Smooth muscle cell of the coronary artery (primary cell): ENCODE data around the gene MICAL1. TPM values are rescaled to one million over a fixed set of nuclear protein-coding genes. Genes with fewer than 3 reads are reported as not detected.

ENCODE experiments used
- total RNA-seq: library from RNA; depleted of rRNA; stranded (reverse); fragments of >200 nt; gene quantifications from 2 replicates; pipeline ENCODE4 v1.2.3, GENCODE V29; 2014; ENCODE audit warnings: low replicate concordance

The MICAL1 gene, protein sequence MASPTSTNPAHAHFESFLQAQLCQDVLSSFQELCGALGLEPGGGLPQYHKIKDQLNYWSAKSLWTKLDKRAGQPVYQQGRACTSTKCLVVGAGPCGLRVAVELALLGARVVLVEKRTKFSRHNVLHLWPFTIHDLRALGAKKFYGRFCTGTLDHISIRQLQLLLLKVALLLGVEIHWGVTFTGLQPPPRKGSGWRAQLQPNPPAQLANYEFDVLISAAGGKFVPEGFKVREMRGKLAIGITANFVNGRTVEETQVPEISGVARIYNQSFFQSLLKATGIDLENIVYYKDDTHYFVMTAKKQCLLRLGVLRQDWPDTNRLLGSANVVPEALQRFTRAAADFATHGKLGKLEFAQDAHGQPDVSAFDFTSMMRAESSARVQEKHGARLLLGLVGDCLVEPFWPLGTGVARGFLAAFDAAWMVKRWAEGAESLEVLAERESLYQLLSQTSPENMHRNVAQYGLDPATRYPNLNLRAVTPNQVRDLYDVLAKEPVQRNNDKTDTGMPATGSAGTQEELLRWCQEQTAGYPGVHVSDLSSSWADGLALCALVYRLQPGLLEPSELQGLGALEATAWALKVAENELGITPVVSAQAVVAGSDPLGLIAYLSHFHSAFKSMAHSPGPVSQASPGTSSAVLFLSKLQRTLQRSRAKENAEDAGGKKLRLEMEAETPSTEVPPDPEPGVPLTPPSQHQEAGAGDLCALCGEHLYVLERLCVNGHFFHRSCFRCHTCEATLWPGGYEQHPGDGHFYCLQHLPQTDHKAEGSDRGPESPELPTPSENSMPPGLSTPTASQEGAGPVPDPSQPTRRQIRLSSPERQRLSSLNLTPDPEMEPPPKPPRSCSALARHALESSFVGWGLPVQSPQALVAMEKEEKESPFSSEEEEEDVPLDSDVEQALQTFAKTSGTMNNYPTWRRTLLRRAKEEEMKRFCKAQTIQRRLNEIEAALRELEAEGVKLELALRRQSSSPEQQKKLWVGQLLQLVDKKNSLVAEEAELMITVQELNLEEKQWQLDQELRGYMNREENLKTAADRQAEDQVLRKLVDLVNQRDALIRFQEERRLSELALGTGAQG
- 28.9 and 67.8 TPM in 2 replicates for total RNA-seq

GRCh38 chr6:109455437-109456110, at the start of gene MICAL1:
MICAL1 (minus strand) TSS chr6:109455772; CDS start chr6:109454196, 1,576 bp downstream.

GRCh38 chr6:109482905-109483734, 27.5 kb upstream of the MICAL1 start, which contains the start of gene ZBTB24:
ZBTB24 (minus strand) TSS chr6:109483219; CDS start chr6:109482026, 1,193 bp downstream.

DNA sequence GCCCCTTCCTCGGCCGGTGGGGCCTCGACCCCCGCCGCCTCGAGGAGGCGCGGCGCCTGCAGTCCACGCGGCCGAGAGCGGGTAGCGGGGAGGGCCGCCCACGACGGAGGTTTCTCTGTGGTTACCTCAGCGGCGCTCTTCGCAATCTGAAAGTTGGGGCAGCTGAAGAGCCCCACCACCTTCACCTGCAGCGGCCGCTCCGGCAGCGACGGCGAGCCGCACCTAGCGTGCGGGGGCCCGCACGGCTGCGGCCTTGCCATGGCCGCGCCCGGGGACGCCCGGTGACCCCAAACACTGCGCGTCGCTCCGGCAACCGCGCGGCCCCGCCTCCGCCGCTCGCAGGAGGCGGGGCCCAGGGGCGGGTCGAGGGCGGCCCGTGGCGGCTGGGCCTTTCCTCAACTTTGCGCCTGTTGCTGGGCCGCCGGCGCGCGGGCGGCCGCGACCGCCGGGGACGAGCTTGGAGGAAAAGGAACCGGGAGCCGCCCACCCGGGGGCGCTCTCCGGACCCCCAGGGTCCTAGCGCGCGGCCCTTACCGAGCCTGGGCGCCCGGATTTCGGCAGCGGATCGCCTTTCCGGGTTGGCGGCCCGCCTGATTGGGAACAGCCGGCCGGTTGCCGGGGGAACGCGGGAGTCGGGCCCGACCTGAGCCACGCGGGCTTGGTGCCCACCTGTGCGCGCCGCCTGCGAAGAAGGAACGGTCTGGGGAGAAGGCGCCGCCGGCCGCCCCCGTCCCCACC, 15.1 kb downstream of the MICAL1 start, which contains the start of the genes PPIL6 and SMPD2:
TSS of gene PPIL6 (minus strand) at position 298 of the 738 bp plus-strand sequence. CDS start at position 260, 38 bp downstream.
TSS of gene SMPD2 (plus strand) at position 394 of the 738 bp plus-strand sequence. CDS start 398 bp downstream, outside the sequence.

Other genes with a start within 250 kb of the MICAL1 start
- gene CD164, start 73.3 kb downstream of the MICAL1 start, total RNA-seq: 123 and 185 TPM in 2 replicates
- 2.1 and 2.2 TPM in 2 replicates for gene PPIL6, start 15.1 kb downstream of the MICAL1 start, total RNA-seq
- gene SMPD2, start 15.0 kb downstream of the MICAL1 start, total RNA-seq: 12.6 and 14.4 TPM in 2 replicates
- 3.4 and 6.0 TPM in 2 replicates for gene ZBTB24, start 27.4 kb upstream of the MICAL1 start, total RNA-seq
- 2.2 and 7.0 TPM in 2 replicates for gene AK9, start 235.4 kb upstream of the MICAL1 start, total RNA-seq
- gene FIG4, start 235.5 kb upstream of the MICAL1 start, total RNA-seq: 16.5 and 17.1 TPM in 2 replicates